HepG2 (cell line): Measurements from ENCODE around the gene TRIM72. TPM values are rescaled to one million over a fixed set of nuclear protein-coding genes. Genes with fewer than 3 reads are reported as not detected.
"Not testable (repeated sequence)": the region's sequence is repeated elsewhere in the genome, so short reads cannot be mapped to it uniquely, and the experiment has no call there.

Experiments
- ATAC-seq: fragments of 200-7000 bp; cut with Tn5 transposase; 3 replicates; pipeline ENCODE4 v1.9.1; 2020; ENCODE audit warnings: mild to moderate bottlenecking, moderate library complexity
- BruUV-seq: library from RNA; stranded (reverse); fragments of 400-500 nt; replicated peaks from 2 replicates; lab custom pipeline; 2021; lab: Mats Ljungman, UMichigan
- CTCF ChIA-PET: fragments of 300-600 bp; formaldehyde crosslinking; extraction: SDS; loops from one replicate; lab custom pipeline; 2021; ENCODE audit warnings: low total read pairs, inconsistent platforms, low intra/inter-chr PET ratio; lab: Yijun Ruan, JAX
- POLR2A ChIA-PET: fragments of 350-600 bp; sonication (Branson Sonifier 250); formaldehyde crosslinking; loops from one replicate; lab custom pipeline; 2020; ENCODE audit warnings: antibody characterized with exemption, inconsistent platforms; lab: Yijun Ruan, JAX
- DNase-seq: peaks from one replicate; pipeline ENCODE4 v3.0.0-alpha.2; 2015; ENCODE audit warnings: low spot score
- FAIRE-seq: peaks from 3 replicates; lab custom pipeline; 2011; peaks lifted over from hg19 to GRCh38; lab: Jason Lieb, UNC
- H2AFZ ChIP-seq: one replicate; pipeline ENCODE4 v1.6.1; 2011; ENCODE audit warnings: low read length, inconsistent platforms
- H3K27ac ChIP-seq: fragments of 300-600 bp; 3 replicates; pipeline ENCODE4 v1.8.0; 2011; ENCODE audit warnings: mixed run types, mild to moderate bottlenecking, mixed read lengths, low read length, inconsistent platforms; ENCODE audit not compliant: insufficient read depth; ENCODE audit errors: extremely low read length
- H3K27me3 ChIP-seq, 2 experiments: fragments of 200-600 bp in 1 of 2; 2 replicates in 1 of 2; 3 replicates in 1 of 2; pipeline versions ENCODE4 v1.6.0 to v1.8.0; 2011; ENCODE audit warnings: low read length in 2 of 2, mild to moderate bottlenecking in 2 of 2, moderate library complexity in 2 of 2, inconsistent platforms in 1 of 2; ENCODE audit not compliant: insufficient read depth in 2 of 2, control insufficient read depth in 1 of 2
- H3K36me3 ChIP-seq, 2 experiments: fragments of 200-600 bp in 1 of 2; replicated peaks in 1 of 2; 2 replicates in 1 of 2; 3 replicates in 1 of 2; pipeline versions ENCODE4 v1.5.1 to v1.8.0; 2011; ENCODE audit warnings: low read length in 2 of 2, inconsistent platforms in 1 of 2; ENCODE audit not compliant: insufficient read depth in 2 of 2, control insufficient read depth in 1 of 2
- H3K4me1 ChIP-seq: 2 replicates; pipeline ENCODE4 v1.5.1; 2012; ENCODE audit warnings: low read length, inconsistent platforms; ENCODE audit not compliant: insufficient read depth
- H3K4me2 ChIP-seq: 2 replicates; pipeline ENCODE4 v1.6.0; 2011; ENCODE audit warnings: low read depth, low read length, inconsistent platforms
- H3K4me3 ChIP-seq, 3 experiments: fragments of 200-600 bp in 1 of 3; sonication (generic), shearing (Covaris generic) in 1 of 3; replicated peaks in 1 of 3; 2 replicates each; pipeline ENCODE4 v1.5.1; 2011 to 2016; ENCODE audit warnings: low read length in 3 of 3, inconsistent platforms in 2 of 3, low read depth in 2 of 3, mild to moderate bottlenecking in 2 of 3, control low read depth in 1 of 3, mixed read lengths in 1 of 3; ENCODE audit not compliant: insufficient read depth in 1 of 3
- H3K79me2 ChIP-seq: one replicate; pipeline ENCODE4 v1.6.1; 2011; ENCODE audit warnings: low read length, inconsistent platforms; ENCODE audit not compliant: insufficient read depth
- H3K9ac ChIP-seq: 2 replicates; pipeline ENCODE4 v1.6.0; 2011; ENCODE audit warnings: mild to moderate bottlenecking, low read depth, low read length, inconsistent platforms; ENCODE audit not compliant: insufficient read depth
- H3K9me3 ChIP-seq: 2 replicates; pipeline ENCODE4 v1.5.1; 2012; ENCODE audit warnings: mild to moderate bottlenecking, low read length
- H4K20me1 ChIP-seq: 2 replicates; pipeline ENCODE4 v1.6.0; 2011; ENCODE audit warnings: inconsistent platforms, mild to moderate bottlenecking, low read length, moderate library complexity; ENCODE audit not compliant: insufficient read depth
- CBX5 ChIP-seq: sonication (generic); formaldehyde crosslinking; IDR thresholded peaks from 2 replicates; pipeline ENCODE4 v1.4.0; 2020; ENCODE audit warnings: missing genetic modification reagents, borderline replicate concordance
- JUN ChIP-seq: sonication (generic); formaldehyde crosslinking; IDR thresholded peaks from 2 replicates; pipeline ENCODE4 v1.4.0; 2020; ENCODE audit warnings: mild to moderate bottlenecking, missing genetic modification reagents
- KDM4B ChIP-seq: sonication (generic); formaldehyde crosslinking; IDR thresholded peaks from 2 replicates; pipeline ENCODE4 v1.4.0; 2020; ENCODE audit warnings: missing genetic modification reagents
- REPIN1 ChIP-seq: sonication (generic); formaldehyde crosslinking; IDR thresholded peaks from 2 replicates; pipeline ENCODE4 v1.8.0; 2022; ENCODE audit warnings: missing genetic modification reagents, low read depth, mild to moderate bottlenecking, borderline replicate concordance
- SALL2 ChIP-seq: sonication (generic); formaldehyde crosslinking; IDR thresholded peaks from 2 replicates; pipeline ENCODE4 v1.8.1; 2023; ENCODE audit warnings: mild to moderate bottlenecking, missing genetic modification reagents, inconsistent platforms
- SIX1 ChIP-seq: sonication (generic); formaldehyde crosslinking; IDR thresholded peaks from 2 replicates; pipeline ENCODE4 v1.4.0; 2020; ENCODE audit warnings: missing genetic modification reagents, borderline replicate concordance
- SMAD1 ChIP-seq: sonication (generic); formaldehyde crosslinking; IDR thresholded peaks from 2 replicates; pipeline ENCODE4 v1.4.0; 2020; ENCODE audit warnings: missing genetic modification reagents, low read depth, mild to moderate bottlenecking, borderline replicate concordance
- SUZ12 ChIP-seq: fragments of 150-350 bp; IDR thresholded peaks from 2 replicates; pipeline ENCODE4 v1.6.1; 2014; ENCODE audit warnings: low read depth, low read length
- ZNF230 ChIP-seq: sonication (generic); formaldehyde crosslinking; IDR thresholded peaks from 2 replicates; pipeline ENCODE4 v1.4.0; 2020; ENCODE audit warnings: mild to moderate bottlenecking, missing genetic modification reagents
- ZNF3 ChIP-seq: IDR thresholded peaks from 2 replicates; pipeline ENCODE4 v1.7.0; 2017; ENCODE audit warnings: inconsistent platforms
- WGBS: methylation state at CpG from one replicate; pipeline ENCODE4 v1.1.6; 2017; ENCODE audit warnings: low lambda C conversion rate; 5-methylcytosine and 5-hydroxymethylcytosine counted together
- in situ Hi-C: cut with HindIII; loops from 2 replicates; pipeline ENCODE4 v1.10.0; 2017; ENCODE audit warnings: low pct_unique_long_range_greater_than_20kb; ENCODE audit not compliant: extremely low pct_ligation_motif_present
- intact Hi-C: fragments of 100-400 bp; cut with micrococcal nuclease; formaldehyde crosslinking; loops from one replicate; pipeline ENCODE4 v1.10.0; 2022; ENCODE audit not compliant: unreplicated experiment
- polyA plus RNA-seq, 8 experiments: library from polyadenylated mRNA; depleted of rRNA in 3 of 8; stranded (reverse) in 7 of 8; unstranded in 1 of 8; fragments of >200 nt; fragmentation: Illumina TruSeq in 4 of 8; extraction: Trizol in 4 of 8; gene quantifications; 2 replicates each; pipeline versions ENCODE4 v1.2.1 to v1.2.3, GENCODE V29; 2011 to 2016; ENCODE audit warnings: low read depth in 4 of 8, missing spikeins in 1 of 8, mixed read lengths in 1 of 8; ENCODE audit not compliant: insufficient read depth in 1 of 8
- total RNA-seq, 5 experiments: library from RNA; depleted of rRNA; stranded (reverse); fragments of >200 nt; fragmentation: Illumina TruSeq; extraction: Trizol; gene quantifications; 2 replicates each; pipeline ENCODE4 v1.2.3, GENCODE V29; 2016; ENCODE audit warnings: low read depth in 1 of 5
- TF ChIP-seq, protein P1 (sequence below): sonication (generic); formaldehyde crosslinking; IDR thresholded peaks from 2 replicates; pipeline ENCODE4 v1.9.0; 2021; ENCODE audit warnings: missing genetic modification reagents, mild to moderate bottlenecking, borderline replicate concordance

The TRIM72 gene
- total and polyA plus RNA-seq, 2 of the 13 experiments (the other 11 are each of a cell fraction or from before 2014, with no cell fraction given): not detected

DNA sequence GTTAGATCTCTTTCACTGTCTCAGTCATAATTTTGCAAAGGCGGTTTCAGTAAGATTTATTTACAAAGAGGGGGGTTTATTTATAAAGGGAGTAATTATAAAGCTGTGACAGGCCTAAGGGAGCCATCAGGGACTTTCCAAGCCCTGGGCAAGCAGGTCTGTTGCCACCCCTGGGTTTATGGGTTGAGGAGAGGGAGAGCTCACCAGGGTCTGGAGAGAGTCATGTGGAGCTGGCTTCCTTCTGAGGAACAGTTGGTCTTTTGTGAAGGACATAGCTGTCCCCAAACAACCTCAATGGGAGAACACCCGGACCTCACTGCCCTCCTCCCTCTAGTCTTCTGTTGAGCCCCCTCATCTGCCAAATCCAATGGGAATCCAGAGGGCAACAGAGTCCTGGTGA is 55.6 kb downstream of the TRIM72 start:
- no peak overlapping the region for H3K9ac ChIP-seq
- BruUV-seq: no TSS peak
- H3K27me3 ChIP-seq: peaks cover 0 to 24% of the 10 kb centered on the region in 2 experiments; a peak in 3 of 5 replicates
- TF ChIP-seq SALL2 (CRISPR knock-in tag) (no peak), SMAD1 (CRISPR knock-in tag) (no peak), SUZ12 (no peak), JUN (CRISPR knock-in tag) (no peak), SIX1 (CRISPR knock-in tag) (no peak), KDM4B (CRISPR knock-in tag) (no peak), CBX5 (CRISPR knock-in tag) (no peak), ZNF230 (CRISPR knock-in tag) (no peak), ZNF3 (CRISPR knock-in tag) (no peak), REPIN1 (CRISPR knock-in tag) (no peak)
- TF ChIP-seq, protein P1, sequence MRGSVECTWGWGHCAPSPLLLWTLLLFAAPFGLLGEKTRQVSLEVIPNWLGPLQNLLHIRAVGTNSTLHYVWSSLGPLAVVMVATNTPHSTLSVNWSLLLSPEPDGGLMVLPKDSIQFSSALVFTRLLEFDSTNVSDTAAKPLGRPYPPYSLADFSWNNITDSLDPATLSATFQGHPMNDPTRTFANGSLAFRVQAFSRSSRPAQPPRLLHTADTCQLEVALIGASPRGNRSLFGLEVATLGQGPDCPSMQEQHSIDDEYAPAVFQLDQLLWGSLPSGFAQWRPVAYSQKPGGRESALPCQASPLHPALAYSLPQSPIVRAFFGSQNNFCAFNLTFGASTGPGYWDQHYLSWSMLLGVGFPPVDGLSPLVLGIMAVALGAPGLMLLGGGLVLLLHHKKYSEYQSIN (CRISPR knock-in tag): no peak
- no peaks in the 10 kb centered on the region for H3K79me2 ChIP-seq
- H3K4me2 ChIP-seq: no peak overlapping the region
- no peak for ATAC-seq
- no peaks in the 10 kb centered on the region for H3K4me1 ChIP-seq
- no peaks in the 10 kb centered on the region for H4K20me1 ChIP-seq
- no peak overlapping the region for H2AFZ ChIP-seq
- H3K9me3 ChIP-seq: no peaks in the 10 kb centered on the region
- no peak for FAIRE-seq
- no peaks in the 10 kb centered on the region for H3K36me3 ChIP-seq
- no peak overlapping the region for H3K4me3 ChIP-seq
- H3K27ac ChIP-seq: no peak overlapping the region
- intact Hi-C loops (no loop called here), in situ Hi-C loops (no loop called here)
- no peak for DNase-seq
- POLR2A ChIA-PET: no interaction called here
- WGBS: 9% methylated on average over 2 of the region's 2 CpGs
- CTCF ChIA-PET: no interaction called here

DNA sequence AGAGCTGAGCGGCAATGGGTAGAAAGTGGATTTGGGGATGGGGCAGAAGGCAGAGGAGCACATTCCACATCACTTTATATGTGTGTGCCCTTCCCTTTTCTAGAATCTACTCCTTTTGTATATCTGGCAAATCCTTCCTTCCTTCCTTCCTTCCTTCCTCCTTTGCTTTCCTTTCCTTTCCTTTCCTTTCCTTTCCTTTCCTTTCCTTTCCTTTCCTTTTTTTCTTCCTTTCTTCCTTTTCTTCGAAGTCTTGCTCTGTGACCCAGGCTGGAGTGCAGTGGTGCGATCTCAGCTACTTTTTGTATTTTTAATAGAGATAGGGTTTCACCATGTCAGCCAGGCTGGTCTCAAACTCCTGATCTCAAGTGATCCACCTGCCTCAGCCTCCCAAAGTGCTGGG is 56.1 kb downstream of the TRIM72 start:
- BruUV-seq, POLR2A ChIA-PET, intact Hi-C loops, H3K27ac ChIP-seq, FAIRE-seq, H4K20me1 ChIP-seq, H3K9me3 ChIP-seq, H3K4me3 ChIP-seq, H3K79me2 ChIP-seq, H2AFZ ChIP-seq, H3K4me2 ChIP-seq, H3K36me3 ChIP-seq, in situ Hi-C loops, DNase-seq, H3K9ac ChIP-seq, ATAC-seq, H3K4me1 ChIP-seq, CTCF ChIA-PET: not testable (repeated sequence)
- WGBS: 51% methylated on average over 3 of the region's 3 CpGs
- peaks cover 0 to 26% of the 10 kb centered on the region in 2 experiments; a peak in 3 of 5 replicates for H3K27me3 ChIP-seq
